K562 (cell line): Measurements from ENCODE around the gene SMIM22. TPM values are rescaled to one million over a fixed set of nuclear protein-coding genes. Genes with fewer than 3 reads are reported as not detected.

Experiments
- ATAC-seq: fragments of 200-7000 bp; cut with Tn5 transposase; 3 replicates; pipeline ENCODE4 v1.9.1; 2020; ENCODE audit warnings: moderate library complexity
- BruUV-seq: library from RNA; stranded (reverse); fragments of 400-500 nt; replicated peaks from 2 replicates; lab custom pipeline; 2021; lab: Mats Ljungman, UMichigan
- CTCF ChIA-PET: fragments of 300-600 bp; formaldehyde crosslinking; extraction: SDS; loops from one replicate; lab custom pipeline; 2021; ENCODE audit warnings: low intra/inter-chr PET ratio; lab: Yijun Ruan, JAX
- POLR2A ChIA-PET: fragments of 300-600, 350-650 bp; sonication (Branson Sonifier 250); formaldehyde crosslinking; extraction: SDS; loops from one replicate; lab custom pipeline; 2021; ENCODE audit warnings: antibody characterized with exemption, inconsistent platforms; lab: Yijun Ruan, JAX
- DNase-seq, 4 experiments: peaks; one replicate each; pipeline versions ENCODE4 v3.0.0 to v3.0.0-alpha.2; 2011 to 2018; ENCODE audit warnings: low spot score in 3 of 4, mixed read lengths in 3 of 4; ENCODE audit errors: extremely low read depth in 1 of 4
- FAIRE-seq: peaks from 2 replicates; lab custom pipeline; 2011; peaks lifted over from hg19 to GRCh38; lab: Jason Lieb, UNC
- H2AFZ ChIP-seq: 2 replicates; pipeline ENCODE4 v1.6.0; 2011; ENCODE audit warnings: low read depth, low read length, control low read depth, inconsistent platforms
- H3K27ac ChIP-seq: fragments of 200-600 bp; 3 replicates; pipeline ENCODE4 v1.8.0; 2011; ENCODE audit warnings: low read depth, mild to moderate bottlenecking, control low read depth, inconsistent platforms, low read length, moderate library complexity, mixed read lengths; ENCODE audit errors: extremely low read depth
- H3K27me3 ChIP-seq, 2 experiments: fragments of 300-600 bp in 1 of 2; 2 replicates in 1 of 2; 3 replicates in 1 of 2; pipeline versions ENCODE4 v1.6.0 to v1.8.0; 2011; ENCODE audit warnings: inconsistent platforms in 2 of 2, low read length in 2 of 2, mild to moderate bottlenecking in 1 of 2, mixed read lengths in 1 of 2, moderate library complexity in 1 of 2; ENCODE audit not compliant: control insufficient read depth in 2 of 2, insufficient read depth in 2 of 2
- H3K36me3 ChIP-seq: fragments of 300-600 bp; 3 replicates; pipeline ENCODE4 v1.8.0; 2011; ENCODE audit warnings: mild to moderate bottlenecking, low read length, inconsistent platforms; ENCODE audit not compliant: control insufficient read depth, insufficient read depth
- H3K4me1 ChIP-seq, 2 experiments: fragments of 200-600 bp in 1 of 2; replicated peaks in 1 of 2; 2 replicates in 1 of 2; 3 replicates in 1 of 2; pipeline versions ENCODE4 v1.5.1 to v1.8.0; 2011; ENCODE audit warnings: inconsistent platforms in 2 of 2, low read length in 2 of 2, mild to moderate bottlenecking in 1 of 2, mixed read lengths in 1 of 2, moderate library complexity in 1 of 2; ENCODE audit not compliant: control insufficient read depth in 2 of 2, insufficient read depth in 2 of 2
- H3K4me2 ChIP-seq: 2 replicates; pipeline ENCODE4 v1.6.1; 2011; ENCODE audit warnings: low read length, control low read depth, inconsistent platforms, mixed read lengths; ENCODE audit not compliant: insufficient read depth
- H3K4me3 ChIP-seq: fragments of 200-600 bp; sonication (generic), shearing (Covaris generic); 2 replicates; pipeline ENCODE4 v1.5.1; 2016; ENCODE audit warnings: control low read depth, inconsistent platforms
- H3K79me2 ChIP-seq: fragments of 200-600 bp; 3 replicates; pipeline ENCODE4 v1.8.0; 2011; ENCODE audit warnings: low read length, inconsistent platforms; ENCODE audit not compliant: control insufficient read depth, insufficient read depth
- H3K9ac ChIP-seq, 2 experiments: 2 replicates each; pipeline versions ENCODE4 v1.6.0 to v1.6.1; 2011; ENCODE audit warnings: low read depth in 2 of 2, low read length in 2 of 2, control low read depth in 1 of 2, inconsistent platforms in 1 of 2, mild to moderate bottlenecking in 1 of 2, mixed read lengths in 1 of 2; ENCODE audit not compliant: insufficient read depth in 1 of 2
- H3K9me1 ChIP-seq: one replicate; pipeline ENCODE4 v1.6.0; 2011; ENCODE audit warnings: inconsistent platforms, mild to moderate bottlenecking, low read length, moderate library complexity; ENCODE audit not compliant: control insufficient read depth, insufficient read depth
- H3K9me3 ChIP-seq: replicated peaks from 2 replicates; pipeline ENCODE4 v1.5.1; 2011; ENCODE audit warnings: low read depth, low read length, inconsistent platforms; ENCODE audit not compliant: control insufficient read depth, insufficient read depth
- H4K20me1 ChIP-seq: replicated peaks from 2 replicates; pipeline ENCODE4 v1.6.1; 2011; ENCODE audit warnings: low read length, inconsistent platforms, mixed read lengths; ENCODE audit not compliant: control insufficient read depth, insufficient read depth
- ESRRA ChIP-seq: fragments of 450-650 bp; IDR thresholded peaks from 2 replicates; pipeline ENCODE4 v1.6.1; 2014; ENCODE audit warnings: low read depth, mild to moderate bottlenecking, moderate library complexity, borderline replicate concordance
- HDAC1 ChIP-seq, 2 experiments: fragments of 450-650 bp; IDR thresholded peaks; 2 replicates each; pipeline ENCODE4 v1.6.1; 2016 to 2017; ENCODE audit warnings: inconsistent platforms in 1 of 2, mild to moderate bottlenecking in 1 of 2, moderate library complexity in 1 of 2
- HMGXB4 ChIP-seq: sonication (generic); formaldehyde crosslinking; IDR thresholded peaks from 2 replicates; pipeline ENCODE4 v1.8.1; 2023; ENCODE audit warnings: mild to moderate bottlenecking, missing genetic modification reagents
- PURB ChIP-seq: sonication (generic); formaldehyde crosslinking; IDR thresholded peaks from 2 replicates; pipeline ENCODE4 v1.9.0; 2021; ENCODE audit warnings: low read depth, mild to moderate bottlenecking, missing genetic modification reagents
- SIN3B ChIP-seq: fragments of 450-650 bp; IDR thresholded peaks from 2 replicates; pipeline ENCODE4 v1.6.1; 2017; ENCODE audit warnings: low read depth, mild to moderate bottlenecking, moderate library complexity
- SNAPC5 ChIP-seq: fragments of 250-450 bp; sonication (Bioruptor Pico); IDR thresholded peaks from 2 replicates; pipeline ENCODE4 v1.8.0; 2021; ENCODE audit warnings: moderate library complexity, mild to moderate bottlenecking, inconsistent platforms
- ZNF12 ChIP-seq: sonication (generic); formaldehyde crosslinking; IDR thresholded peaks from 2 replicates; pipeline ENCODE4 v1.4.0; 2020; ENCODE audit warnings: mild to moderate bottlenecking, missing genetic modification reagents
- ZNF398 ChIP-seq: fragments of 250-450 bp; sonication (Bioruptor Pico); IDR thresholded peaks from 2 replicates; pipeline ENCODE4 v1.8.0; 2021; ENCODE audit warnings: moderate library complexity, mild to moderate bottlenecking, inconsistent platforms
- WGBS: fragments of 100-300 bp; shearing (Covaris generic); methylation state at CpG from one replicate; pipeline ENCODE4 v1.1.6; 2016; ENCODE audit warnings: low coverage, mixed read lengths; ENCODE audit not compliant: insufficient coverage; ENCODE audit errors: missing lambda C conversion rate; 5-methylcytosine and 5-hydroxymethylcytosine counted together
- in situ Hi-C: fragments of 300-500 bp; cut with MboI; formaldehyde crosslinking; loops from 4 replicates; pipeline ENCODE4 v1.15.0; 2018; ENCODE audit warnings: inconsistent platforms, mixed read lengths
- intact Hi-C: fragments of 100-400 bp; cut with micrococcal nuclease; formaldehyde crosslinking; loops from 2 replicates; pipeline ENCODE4 v1.14.2; 2022
- polyA plus RNA-seq, 8 experiments: library from polyadenylated mRNA; depleted of rRNA in 4 of 8; stranded (reverse) in 5 of 8; unstranded in 3 of 8; fragments of >200 nt; fragmentation: Nextera tagmentation in 2 of 8; fragmentation: Illumina TruSeq in 1 of 8; extraction: Ambion mirVana in 2 of 8; extraction: Trizol in 1 of 8; gene quantifications; 2 replicates each; pipeline versions ENCODE4 v1.2.1 to v1.2.3, GENCODE V29; 2011 to 2014; ENCODE audit warnings: inconsistent platforms in 1 of 8, missing spikeins in 1 of 8
- total RNA-seq, 7 experiments: library from RNA; depleted of rRNA in 6 of 7; stranded (reverse); fragments of >200 nt in 6 of 7; fragmentation: Illumina TruSeq in 2 of 7; extraction: Trizol in 2 of 7; gene quantifications; 2 replicates each; pipeline versions ENCODE4 v1.2.1 to v1.2.3, GENCODE V29; 2011 to 2021; ENCODE audit warnings: low replicate concordance in 1 of 7
- TF ChIP-seq, protein P1 (sequence below): fragments of 250-450 bp; sonication (Bioruptor Pico); IDR thresholded peaks from 2 replicates; pipeline ENCODE4 v1.4.0; 2020; ENCODE audit warnings: mild to moderate bottlenecking, moderate library complexity, borderline replicate concordance
- TF ChIP-seq, protein P2 (sequence below): sonication (generic); formaldehyde crosslinking; IDR thresholded peaks from 2 replicates; pipeline ENCODE4 v1.8.0; 2022; ENCODE audit warnings: mild to moderate bottlenecking, missing genetic modification reagents, borderline replicate concordance

SMIM22 gene
- total and polyA plus RNA-seq, 9 of the 15 experiments (the other 6 are each of a cell fraction or from before 2014, with no cell fraction given): not detected

- no peak for TF ChIP-seq PURB
- no peak for TF ChIP-seq ESRRA
- TF ChIP-seq, protein P1, sequence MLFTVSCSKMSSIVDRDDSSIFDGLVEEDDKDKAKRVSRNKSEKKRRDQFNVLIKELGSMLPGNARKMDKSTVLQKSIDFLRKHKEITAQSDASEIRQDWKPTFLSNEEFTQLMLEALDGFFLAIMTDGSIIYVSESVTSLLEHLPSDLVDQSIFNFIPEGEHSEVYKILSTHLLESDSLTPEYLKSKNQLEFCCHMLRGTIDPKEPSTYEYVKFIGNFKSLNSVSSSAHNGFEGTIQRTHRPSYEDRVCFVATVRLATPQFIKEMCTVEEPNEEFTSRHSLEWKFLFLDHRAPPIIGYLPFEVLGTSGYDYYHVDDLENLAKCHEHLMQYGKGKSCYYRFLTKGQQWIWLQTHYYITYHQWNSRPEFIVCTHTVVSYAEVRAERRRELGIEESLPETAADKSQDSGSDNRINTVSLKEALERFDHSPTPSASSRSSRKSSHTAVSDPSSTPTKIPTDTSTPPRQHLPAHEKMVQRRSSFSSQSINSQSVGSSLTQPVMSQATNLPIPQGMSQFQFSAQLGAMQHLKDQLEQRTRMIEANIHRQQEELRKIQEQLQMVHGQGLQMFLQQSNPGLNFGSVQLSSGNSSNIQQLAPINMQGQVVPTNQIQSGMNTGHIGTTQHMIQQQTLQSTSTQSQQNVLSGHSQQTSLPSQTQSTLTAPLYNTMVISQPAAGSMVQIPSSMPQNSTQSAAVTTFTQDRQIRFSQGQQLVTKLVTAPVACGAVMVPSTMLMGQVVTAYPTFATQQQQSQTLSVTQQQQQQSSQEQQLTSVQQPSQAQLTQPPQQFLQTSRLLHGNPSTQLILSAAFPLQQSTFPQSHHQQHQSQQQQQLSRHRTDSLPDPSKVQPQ (CRISPR knock-in tag): no peak
These were observed 31.8 kb downstream of the SMIM22 start (continued) for GRCh38 chr16:4826980-4827379.

GRCh38 chr16:4828567-4829321 is 33.6 kb downstream of the SMIM22 start:
- Histone ChIP-seq H3K27ac (no peak overlapping the region), H3K4me3 (no peak overlapping the region), H3K9ac (no peak overlapping the region), H3K36me3 (peaks cover 89% of the 10 kb centered on the region), H3K4me1 (peaks cover 0 to 2% of the 10 kb centered on the region in 2 experiments; a peak in 2 of 5 replicates), H3K9me1 (no peaks in the 10 kb centered on the region), H3K79me2 (peaks cover 10% of the 10 kb centered on the region; the same call in 1 of the 3 replicates), H3K9me3 (no peaks in the 10 kb centered on the region), H4K20me1 (no peaks in the 10 kb centered on the region; the same call in 1 of the 2 replicates), H3K4me2 (no peak overlapping the region), H2AFZ (no peak overlapping the region), H3K27me3 (no peaks in the 10 kb centered on the region)
- 94% methylated on average over 11 of the region's 11 CpGs for WGBS
- intact Hi-C loops: no loop called here
- ATAC-seq (no peak), DNase-seq (no peak), FAIRE-seq (no peak)
- CTCF ChIA-PET: no interaction called here
- in situ Hi-C loops: no loop called here
- POLR2A ChIA-PET: interaction anchor here (1.5 kb wide), 1 partner anchor 56 kb away, joined by 3 read pairs; no protein-coding TSS in a partner anchor
- no TSS peak for BruUV-seq
- TF ChIP-seq SIN3B: no peak
- TF ChIP-seq ZNF12: no peak
- no peak for TF ChIP-seq SNAPC5 (CRISPR knock-in tag)
- TF ChIP-seq, protein P2, sequence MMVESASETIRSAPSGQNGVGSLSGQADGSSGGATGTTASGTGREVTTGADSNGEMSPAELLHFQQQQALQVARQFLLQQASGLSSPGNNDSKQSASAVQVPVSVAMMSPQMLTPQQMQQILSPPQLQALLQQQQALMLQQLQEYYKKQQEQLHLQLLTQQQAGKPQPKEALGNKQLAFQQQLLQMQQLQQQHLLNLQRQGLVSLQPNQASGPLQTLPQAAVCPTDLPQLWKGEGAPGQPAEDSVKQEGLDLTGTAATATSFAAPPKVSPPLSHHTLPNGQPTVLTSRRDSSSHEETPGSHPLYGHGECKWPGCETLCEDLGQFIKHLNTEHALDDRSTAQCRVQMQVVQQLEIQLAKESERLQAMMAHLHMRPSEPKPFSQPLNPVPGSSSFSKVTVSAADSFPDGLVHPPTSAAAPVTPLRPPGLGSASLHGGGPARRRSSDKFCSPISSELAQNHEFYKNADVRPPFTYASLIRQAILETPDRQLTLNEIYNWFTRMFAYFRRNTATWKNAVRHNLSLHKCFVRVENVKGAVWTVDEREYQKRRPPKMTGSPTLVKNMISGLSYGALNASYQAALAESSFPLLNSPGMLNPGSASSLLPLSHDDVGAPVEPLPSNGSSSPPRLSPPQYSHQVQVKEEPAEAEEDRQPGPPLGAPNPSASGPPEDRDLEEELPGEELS (CRISPR knock-in tag): no peak
- no peak for TF ChIP-seq ZNF398 (CRISPR knock-in tag)
- TF ChIP-seq HMGXB4 (CRISPR knock-in tag): no peak
- no peak for TF ChIP-seq HDAC1 (IDR thresholded peaks at IDR 0.05)
